Caco-2 (cell line): Measurements from ENCODE around the gene CXCL13. TPM values are rescaled to one million over a fixed set of nuclear protein-coding genes. Genes with fewer than 3 reads are reported as not detected.

ENCODE experiments used
- BruUV-seq: library from RNA; stranded (reverse); fragments of 400-500 nt; replicated peaks from 2 replicates; lab custom pipeline; 2021; lab: Mats Ljungman, UMichigan
- CTCF ChIA-PET: fragments of 300-600 bp; sonication (Branson Sonifier 250); formaldehyde crosslinking; loops from one replicate; lab custom pipeline; 2022; ENCODE audit warnings: antibody characterized with exemption; lab: Charles Lee
- POLR2A ChIA-PET: fragments of 300-600 bp; sonication (Branson Sonifier 250); formaldehyde crosslinking; loops from one replicate; lab custom pipeline; 2022; ENCODE audit warnings: antibody characterized with exemption; lab: Charles Lee
- DNase-seq, 2 experiments: peaks; one replicate each; pipeline versions ENCODE4 v3.0.0 to v3.0.0-alpha.2; 2020 to 2022
- H3K27me3 ChIP-seq: replicated peaks from 2 replicates; pipeline ENCODE4 v1.6.0; 2011; ENCODE audit warnings: low read length; ENCODE audit not compliant: control insufficient read depth, insufficient read depth
- H3K36me3 ChIP-seq: 2 replicates; pipeline ENCODE4 v1.5.1; 2011; ENCODE audit warnings: low read length; ENCODE audit not compliant: control insufficient read depth, insufficient read depth
- H3K4me1 ChIP-seq: fragments of 250-450 bp; sonication (Bioruptor Pico); 2 replicates; pipeline ENCODE4 v1.5.1; 2020; ENCODE audit warnings: mild to moderate bottlenecking
- H3K4me3 ChIP-seq: 2 replicates; pipeline ENCODE4 v1.5.1; 2011; ENCODE audit warnings: low read depth, mild to moderate bottlenecking, control low read depth, low read length
- H3K9me3 ChIP-seq: fragments of 250-450 bp; sonication (Bioruptor Pico); 2 replicates; pipeline ENCODE4 v1.5.1; 2020; ENCODE audit warnings: mild to moderate bottlenecking, moderate library complexity
- H3K27ac Mint-ChIP-seq: one replicate; pipeline ENCODE4 v1.8.0; 2022; ENCODE audit warnings: mixed read lengths; ENCODE audit not compliant: unreplicated experiment
- H3K27me3 Mint-ChIP-seq: one replicate; pipeline ENCODE4 v1.8.0; 2022; ENCODE audit warnings: mixed read lengths; ENCODE audit not compliant: insufficient read depth, unreplicated experiment
- H3K36me3 Mint-ChIP-seq: one replicate; pipeline ENCODE4 v1.8.0; 2022; ENCODE audit warnings: mild to moderate bottlenecking, mixed read lengths; ENCODE audit not compliant: insufficient read depth, unreplicated experiment
- H3K4me1 Mint-ChIP-seq: one replicate; pipeline ENCODE4 v1.8.0; 2022; ENCODE audit warnings: low read depth, mixed read lengths; ENCODE audit not compliant: unreplicated experiment
- H3K4me3 Mint-ChIP-seq: one replicate; pipeline ENCODE4 v1.8.0; 2022; ENCODE audit warnings: mild to moderate bottlenecking, moderate library complexity, mixed read lengths; ENCODE audit not compliant: unreplicated experiment
- H3K9me3 Mint-ChIP-seq: one replicate; pipeline ENCODE4 v1.8.0; 2022; ENCODE audit warnings: mixed read lengths; ENCODE audit not compliant: unreplicated experiment
- intact Hi-C: fragments of 100-400 bp; cut with micrococcal nuclease; formaldehyde crosslinking; loops from one replicate; pipeline ENCODE4 v1.10.0; 2022; ENCODE audit not compliant: unreplicated experiment
- total RNA-seq: library from RNA; stranded (reverse); gene quantifications from 2 replicates; pipeline ENCODE4 v1.2.3, GENCODE V29; 2022
- TF ChIP-seq, protein P1 (sequence below), 2 experiments: fragments of 200-600 bp in 1 of 2; IDR thresholded peaks; 1 replicate in 1 of 2; 2 replicates in 1 of 2; pipeline versions ENCODE4 v1.5.1 to v1.8.0; 2011 to 2022; ENCODE audit warnings: antibody characterized with exemption in 1 of 2, control low read depth in 1 of 2, inconsistent platforms in 1 of 2, low read depth in 1 of 2, low read length in 1 of 2, mild to moderate bottlenecking in 1 of 2, moderate library complexity in 1 of 2; ENCODE audit not compliant: insufficient read depth in 1 of 2, severe bottlenecking in 1 of 2, unreplicated experiment in 1 of 2

Gene CXCL13
- total RNA-seq, 1 experiment from 2014 or later = not detected

DNA sequence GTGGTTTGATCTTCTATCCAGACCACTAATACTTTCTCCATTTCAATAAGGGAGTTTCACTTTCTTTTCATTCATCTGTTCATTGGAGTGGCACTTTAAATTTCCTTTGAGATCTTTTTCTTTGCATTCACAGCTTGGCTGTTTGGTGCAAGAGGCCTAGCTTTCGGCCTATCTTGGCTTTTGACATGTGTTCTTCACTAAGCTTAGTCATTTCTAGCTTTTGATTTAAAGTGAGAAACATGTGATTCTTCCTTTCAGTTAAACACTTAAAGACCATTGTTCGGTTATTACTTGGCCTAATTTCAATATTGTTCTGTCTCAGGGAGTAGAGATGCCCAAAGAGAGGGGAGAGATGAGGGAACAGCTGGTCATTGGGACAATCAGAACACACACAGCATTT, 24.3 kb downstream of the CXCL13 start:
- ChIA-PET CTCF (no interaction called here), POLR2A (no interaction called here)
- BruUV-seq = no TSS peak
- TF ChIP-seq, protein P1, sequence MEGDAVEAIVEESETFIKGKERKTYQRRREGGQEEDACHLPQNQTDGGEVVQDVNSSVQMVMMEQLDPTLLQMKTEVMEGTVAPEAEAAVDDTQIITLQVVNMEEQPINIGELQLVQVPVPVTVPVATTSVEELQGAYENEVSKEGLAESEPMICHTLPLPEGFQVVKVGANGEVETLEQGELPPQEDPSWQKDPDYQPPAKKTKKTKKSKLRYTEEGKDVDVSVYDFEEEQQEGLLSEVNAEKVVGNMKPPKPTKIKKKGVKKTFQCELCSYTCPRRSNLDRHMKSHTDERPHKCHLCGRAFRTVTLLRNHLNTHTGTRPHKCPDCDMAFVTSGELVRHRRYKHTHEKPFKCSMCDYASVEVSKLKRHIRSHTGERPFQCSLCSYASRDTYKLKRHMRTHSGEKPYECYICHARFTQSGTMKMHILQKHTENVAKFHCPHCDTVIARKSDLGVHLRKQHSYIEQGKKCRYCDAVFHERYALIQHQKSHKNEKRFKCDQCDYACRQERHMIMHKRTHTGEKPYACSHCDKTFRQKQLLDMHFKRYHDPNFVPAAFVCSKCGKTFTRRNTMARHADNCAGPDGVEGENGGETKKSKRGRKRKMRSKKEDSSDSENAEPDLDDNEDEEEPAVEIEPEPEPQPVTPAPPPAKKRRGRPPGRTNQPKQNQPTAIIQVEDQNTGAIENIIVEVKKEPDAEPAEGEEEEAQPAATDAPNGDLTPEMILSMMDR (IDR thresholded peaks at IDR 0.05; ENCODE audit: insufficient read depth in 1 of 2, low read depth in 1 of 2, low read length in 1 of 2, severe bottlenecking in 1 of 2, unreplicated experiment in 1 of 2) = no peak
- Mint-ChIP-seq H3K36me3 (no peaks in the 10 kb centered on the region), H3K4me3 (no peak overlapping the region), H3K27ac (no peak overlapping the region), H3K9me3 (no peaks in the 10 kb centered on the region), H3K4me1 (no peaks in the 10 kb centered on the region), H3K27me3 (no peaks in the 10 kb centered on the region)
- Histone ChIP-seq H3K4me3 (no peak overlapping the region), H3K9me3 (no peaks in the 10 kb centered on the region), H3K4me1 (no peaks in the 10 kb centered on the region), H3K27me3 (no peaks in the 10 kb centered on the region), H3K36me3 (no peaks in the 10 kb centered on the region)
- intact Hi-C loops = no loop called here
- no peak for DNase-seq

DNA sequence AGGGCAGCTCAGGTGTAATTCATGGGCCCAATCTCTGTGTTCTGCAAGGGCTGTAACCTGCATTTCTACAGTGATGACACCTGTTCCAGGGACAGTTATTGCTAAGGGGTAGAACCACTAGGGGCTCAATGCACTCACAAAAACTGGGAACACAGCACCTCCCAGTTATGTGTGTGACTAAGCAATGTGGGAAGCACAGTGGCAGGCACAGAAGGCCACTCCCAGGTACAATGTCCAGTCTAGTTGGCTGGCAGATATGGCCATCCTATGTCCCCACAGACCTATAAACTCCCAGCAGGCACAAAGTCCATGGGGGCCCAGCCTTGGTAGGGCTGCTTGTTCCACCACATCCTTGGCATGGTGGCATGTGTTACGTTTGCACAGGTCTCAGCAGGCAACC, 25.7 kb downstream of the CXCL13 start:
- no peaks in the 10 kb centered on the region for H3K36me3 ChIP-seq
- TF ChIP-seq, protein P1 (IDR thresholded peaks at IDR 0.05; ENCODE audit: insufficient read depth in 1 of 2, low read depth in 1 of 2, low read length in 1 of 2, severe bottlenecking in 1 of 2, unreplicated experiment in 1 of 2) = no peak
- no peak overlapping the region for H3K27ac Mint-ChIP-seq
- H3K36me3 Mint-ChIP-seq = no peaks in the 10 kb centered on the region
- H3K4me3 ChIP-seq = no peak overlapping the region
- no peaks in the 10 kb centered on the region for H3K4me1 Mint-ChIP-seq
- CTCF ChIA-PET = no interaction called here
- no peak overlapping the region for H3K4me3 Mint-ChIP-seq
- H3K4me1 ChIP-seq = no peaks in the 10 kb centered on the region
- POLR2A ChIA-PET = no interaction called here
- H3K27me3 Mint-ChIP-seq = no peaks in the 10 kb centered on the region
- no peak for DNase-seq
- intact Hi-C loops = no loop called here
- H3K27me3 ChIP-seq = no peaks in the 10 kb centered on the region
- H3K9me3 ChIP-seq = no peaks in the 10 kb centered on the region
- BruUV-seq = no TSS peak
- no peaks in the 10 kb centered on the region for H3K9me3 Mint-ChIP-seq

DNA sequence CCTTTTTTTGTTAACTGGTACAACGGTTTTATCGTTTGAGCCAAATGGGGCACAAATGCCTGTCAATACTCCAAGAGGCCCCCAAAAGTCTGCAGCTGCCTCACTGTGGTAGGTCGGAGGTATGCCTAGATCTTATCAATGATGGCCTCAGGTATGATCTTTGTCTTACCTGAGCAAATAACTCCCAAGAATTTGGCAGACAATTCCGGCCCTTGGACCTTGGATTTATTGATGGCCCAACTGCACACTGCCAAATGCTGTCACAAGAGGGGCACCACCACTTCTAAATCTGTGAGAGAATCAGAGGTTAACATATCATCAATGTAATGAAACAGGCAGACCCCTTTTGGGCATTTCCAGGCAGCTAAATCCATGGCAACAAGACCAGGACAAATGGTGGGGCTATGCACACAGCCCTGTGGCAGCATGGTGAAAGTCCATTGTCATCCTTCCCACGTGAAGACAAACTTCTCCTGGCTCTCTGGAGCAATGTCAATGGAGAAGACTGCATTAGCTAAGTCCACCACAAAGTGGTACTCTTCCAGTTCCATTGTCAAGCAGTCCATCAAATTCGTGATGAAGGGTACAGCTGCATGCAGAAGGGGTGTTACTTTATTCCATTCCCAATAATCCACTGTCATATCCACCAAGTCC, 28.6 kb downstream of the CXCL13 start:
- no peaks in the 10 kb centered on the region for H3K36me3 ChIP-seq
- POLR2A ChIA-PET = no interaction called here
- Mint-ChIP-seq H3K9me3 (peaks cover 17% of the 10 kb centered on the region), H3K27me3 (no peaks in the 10 kb centered on the region), H3K4me1 (no peaks in the 10 kb centered on the region), H3K27ac (no peak overlapping the region), H3K4me3 (no peak overlapping the region), H3K36me3 (no peaks in the 10 kb centered on the region)
- H3K4me3 ChIP-seq = no peak overlapping the region
- CTCF ChIA-PET = no interaction called here
- intact Hi-C loops = no loop called here
- TF ChIP-seq, protein P1 (IDR thresholded peaks at IDR 0.05; ENCODE audit: insufficient read depth in 1 of 2, low read depth in 1 of 2, low read length in 1 of 2, severe bottlenecking in 1 of 2, unreplicated experiment in 1 of 2) = no peak
- no peaks in the 10 kb centered on the region for H3K27me3 ChIP-seq
- H3K9me3 ChIP-seq = no peaks in the 10 kb centered on the region
- H3K4me1 ChIP-seq = no peaks in the 10 kb centered on the region
- DNase-seq = no peak
- no TSS peak for BruUV-seq
